Mucosa of descending colon (tissue), 3 donors: Measurements from ENCODE around the gene ANTXR1. TPM values are rescaled to one million over a fixed set of nuclear protein-coding genes. Genes with fewer than 3 reads are reported as not detected.
"Not testable (repeated sequence)": the region's sequence is repeated elsewhere in the genome, so short reads cannot be mapped to it uniquely, and the experiment has no call there.

ENCODE experiments used
- ATAC-seq: fragments of 200-7000 bp; cut with Tn5 transposase; one replicate; pipeline ENCODE4 v1.9.1; 2020; ENCODE audit warnings: mild to moderate bottlenecking, moderate library complexity
- DNase-seq, 3 donors: peaks; one replicate each; pipeline ENCODE4 v3.0.0-alpha.2; 2020
- H3K36me3 ChIP-seq: fragments of 200-600 bp; one replicate; pipeline ENCODE4 v1.8.0; 2021; ENCODE audit warnings: low read depth, mild to moderate bottlenecking
- H3K4me1 ChIP-seq: fragments of 200-600 bp; one replicate; pipeline ENCODE4 v1.8.0; 2021; ENCODE audit warnings: low read depth, mild to moderate bottlenecking
- H3K4me3 ChIP-seq: fragments of 200-600 bp; one replicate; pipeline ENCODE4 v1.8.0; 2021; ENCODE audit warnings: mild to moderate bottlenecking
- H3K9me3 ChIP-seq: fragments of 200-600 bp; one replicate; pipeline ENCODE4 v1.8.0; 2021; ENCODE audit warnings: mild to moderate bottlenecking
- CTCF ChIP-seq: fragments of 200-600 bp; IDR thresholded peaks from one replicate; pipeline ENCODE4 v1.8.0; 2022; ENCODE audit warnings: antibody characterized with exemption, mild to moderate bottlenecking
- intact Hi-C, 2 donors: fragments of 100-400 bp; cut with DNase I in 1 of 2; cut with micrococcal nuclease in 1 of 2; formaldehyde crosslinking; loops; one replicate each; pipeline versions ENCODE4 v1.11.0 to v1.11.1; 2022; cut with DNase I, micrococcal nuclease
- total RNA-seq, 3 donors: library from RNA; stranded (reverse); fragmentation: NEBNext Ultra II Directional in 2 of 3; extraction: Animal tissue kit (Norgen Biotek cat#: 25700) in 2 of 3; gene quantifications; one replicate each; pipeline versions ENCODE4 v1.2.1 to v1.2.4, GENCODE V29; 2021 to 2023
- donor health status: DM: no; HTN: no; CAD: no; lungs with moderate emphysema.
- donor health status: DM: no; HTN: no; CAD: no.
- donor health status: DM: no; HTN: yes; CAD: no.

The ANTXR1 gene
- total RNA-seq, 3 donors from 2014 or later, result 10.7 to 77.7 (median 18.6) TPM

GRCh38 chr2:69253611-69254301, 240.8 kb downstream of the ANTXR1 start:
- Histone ChIP-seq H3K36me3 (no peaks in the 10 kb centered on the region), H3K4me3 (no peak overlapping the region), H3K4me1 (no peaks in the 10 kb centered on the region), H3K9me3 (no peaks in the 10 kb centered on the region)
- DNase-seq (no peak), ATAC-seq (peak; percentile 42)
- intact Hi-C loops, result no loop called here
- no peak for TF ChIP-seq CTCF

GRCh38 chr2:69255760-69256159, 242.8 kb downstream of the ANTXR1 start:
- Histone ChIP-seq H3K4me1 (no peaks in the 10 kb centered on the region), H3K36me3 (no peaks in the 10 kb centered on the region), H3K4me3 (no peak overlapping the region), H3K9me3 (peaks cover 16% of the 10 kb centered on the region)
- no peak for DNase-seq
- ATAC-seq, result no peak
- intact Hi-C loops, result no loop called here
- TF ChIP-seq CTCF, result no peak

- DNase-seq, H3K4me1 ChIP-seq, H3K4me3 ChIP-seq, intact Hi-C loops, H3K36me3 ChIP-seq, ATAC-seq: not testable (repeated sequence)
- H3K9me3 ChIP-seq, result peaks cover 20% of the 10 kb centered on the region
Observed at GRCh38 chr2:69259994-69260591, 247.1 kb downstream of the ANTXR1 start.

- no peaks in the 10 kb centered on the region for H3K36me3 ChIP-seq
- H3K9me3 ChIP-seq, result peaks cover 20% of the 10 kb centered on the region
- ATAC-seq (no peak), DNase-seq (no peak)
- no peaks in the 10 kb centered on the region for H3K4me1 ChIP-seq
- H3K4me3 ChIP-seq, result no peak overlapping the region
- TF ChIP-seq CTCF, result no peak
- intact Hi-C loops, result no loop called here
Observed at GRCh38 chr2:69260666-69261065, 247.7 kb downstream of the ANTXR1 start.

- Histone ChIP-seq H3K9me3 (no peaks in the 10 kb centered on the region), H3K36me3 (no peaks in the 10 kb centered on the region), H3K4me3 (no peak overlapping the region), H3K4me1 (no peaks in the 10 kb centered on the region)
- DNase-seq, result no peak
- intact Hi-C loops, result no loop called here
- no peak for ATAC-seq
- no peak for TF ChIP-seq CTCF
Observed at GRCh38 chr2:69269330-69269729, 256.4 kb downstream of the ANTXR1 start.

GRCh38 chr2:69271831-69272257, 258.9 kb downstream of the ANTXR1 start:
- DNase-seq (no peak), ATAC-seq (no peak)
- intact Hi-C loops, result no loop called here
- Histone ChIP-seq H3K4me1 (no peaks in the 10 kb centered on the region), H3K4me3 (no peak overlapping the region), H3K36me3 (no peaks in the 10 kb centered on the region), H3K9me3 (no peaks in the 10 kb centered on the region)
- TF ChIP-seq CTCF, result no peak
